Measurements from ENCODE around the gene SDK2. TPM values are rescaled to one million over a fixed set of nuclear protein-coding genes. Genes with fewer than 3 reads are reported as not detected.

Gene SDK2
- total and polyA plus RNA-seq, 2 experiments from 2014 or later = 0.74 to 5.1 TPM

- peaks cover 4% of the 10 kb centered on the region for H3K27me3 Mint-ChIP-seq (ENCODE audit: insufficient read depth, low read depth, poor library complexity)
- H3K4me2 ChIP-seq = no peak overlapping the region
- no peaks in the 10 kb centered on the region for H3K4me1 ChIP-seq (ENCODE audit: insufficient read depth)
- DNase-seq (ENCODE audit: low spot score) = no peak
- no peak overlapping the region for H2AFZ ChIP-seq
- peaks cover 4% of the 10 kb centered on the region; the same call in 2 of the 3 replicates for H3K36me3 Mint-ChIP-seq (ENCODE audit: low read depth)
- H3K36me3 ChIP-seq (ENCODE audit: insufficient read depth) = no peaks in the 10 kb centered on the region
- peaks cover 8% of the 10 kb centered on the region for H3K4me1 Mint-ChIP-seq
- H3K27ac ChIP-seq (ENCODE audit: low read depth) = no peak overlapping the region
- H3K9me2 ChIP-seq (ENCODE audit: insufficient read depth) = no peaks in the 10 kb centered on the region
- no peak overlapping the region for H3K4me3 Mint-ChIP-seq
- no peak for ATAC-seq
- no peaks in the 10 kb centered on the region for H3K79me2 ChIP-seq (replicated peaks; ENCODE audit: insufficient read depth)
- H3K27me3 ChIP-seq (ENCODE audit: insufficient read depth) = no peaks in the 10 kb centered on the region
- no peaks in the 10 kb centered on the region for H3F3A ChIP-seq (replicated peaks; ENCODE audit: low read depth)
- no peak overlapping the region for H3K27ac Mint-ChIP-seq
- peaks cover 6% of the 10 kb centered on the region; the same call in 2 of the 3 replicates for H3K9me3 Mint-ChIP-seq
- no peak overlapping the region for H3K4me3 ChIP-seq
- no peak for TF ChIP-seq CTCF (conservative IDR thresholded peaks at IDR 0.05; ENCODE audit: low read depth in 2 of 2)
- no peak for TF ChIP-seq NANOG (IDR thresholded peaks at IDR 0.05; ENCODE audit: borderline replicate concordance)
- TF ChIP-seq EZH2phosphoT487 (IDR thresholded peaks at IDR 0.05; ENCODE audit: unreplicated experiment) = no peak
- TF ChIP-seq POLR2AphosphoS5 (IDR thresholded peaks at IDR 0.05; ENCODE audit: low read depth) = no peak
- TF ChIP-seq ETS1 (IDR thresholded peaks at IDR 0.05) = no peak
- TF ChIP-seq ZNF462 (CRISPR knock-in tag; IDR thresholded peaks at IDR 0.05) = no peak
- TF ChIP-seq JUNB (IDR thresholded peaks at IDR 0.05; ENCODE audit: unreplicated experiment) = no peak
- no peak for TF ChIP-seq STAT1 (IDR thresholded peaks at IDR 0.05; ENCODE audit: unreplicated experiment)
- no peak for TF ChIP-seq REST (IDR thresholded peaks at IDR 0.05; ENCODE audit: unreplicated experiment)
- TF ChIP-seq ZNF114 (CRISPR knock-in tag; IDR thresholded peaks at IDR 0.05) = no peak
- no peak for TF ChIP-seq CREB1 (CRISPR knock-in tag; IDR thresholded peaks at IDR 0.05; ENCODE audit: low read depth)
- no peak for TF ChIP-seq ZNF331 (CRISPR knock-in tag; IDR thresholded peaks at IDR 0.05; ENCODE audit: low read depth)
- TF ChIP-seq EZH2 (IDR thresholded peaks at IDR 0.05; ENCODE audit: low read depth, unreplicated experiment) = no peak
- H4K20me1 ChIP-seq (replicated peaks; ENCODE audit: insufficient read depth) = no peaks in the 10 kb centered on the region
Measured at GRCh38 chr17:73469311-73469710, 174.9 kb downstream of the SDK2 start.
